Measurements from ENCODE around the gene ERMARD.

Gene ERMARD

DNA sequence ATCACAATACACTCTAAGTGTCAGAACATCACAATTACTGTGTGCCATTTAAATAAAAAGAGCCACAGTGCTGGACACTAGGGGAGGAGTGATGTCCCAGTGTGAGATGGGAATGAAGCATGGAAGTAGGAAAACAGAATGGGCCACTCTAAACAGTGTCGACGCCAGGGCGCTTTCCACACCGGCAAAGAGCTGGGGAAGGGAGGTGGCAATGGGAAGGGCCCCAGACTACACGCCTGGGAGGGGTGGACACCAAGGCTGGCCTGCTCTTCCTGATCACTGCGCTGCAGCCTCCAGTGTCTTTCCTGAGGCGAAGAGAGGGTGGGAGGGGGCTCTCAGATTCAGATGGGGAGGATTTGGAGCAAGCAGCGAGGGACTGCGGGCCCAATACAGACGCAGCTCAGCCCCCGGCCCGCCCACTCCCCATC is 75.9 kb downstream of the ERMARD start:
- no peak for DNase-seq

GRCh38 chr6:169828176-169828575 is 76.8 kb downstream of the ERMARD start:
- no peak for DNase-seq

GRCh38 chr6:169829786-169830185 is 78.4 kb downstream of the ERMARD start:
- no peak for DNase-seq

GRCh38 chr6:169830876-169831275 is 79.5 kb downstream of the ERMARD start:
- DNase-seq, result no peak
